Liver (tissue), 9 donors: ENCODE measurements around the gene NDUFAF5. TPM values are rescaled to one million over a fixed set of nuclear protein-coding genes. Genes with fewer than 3 reads are reported as not detected.

Experiments used
- DNase-seq: peaks from one replicate; pipeline ENCODE4 v3.0.0-alpha.2; 2017; ENCODE audit warnings: low spot score
- H3K27ac ChIP-seq, 2 donors: one replicate each; pipeline ENCODE4 v1.7.0; 2013; ENCODE audit warnings: inconsistent platforms in 2 of 2, low read length in 2 of 2, control low read depth in 1 of 2, low read depth in 1 of 2, mild to moderate bottlenecking in 1 of 2
- H3K27me3 ChIP-seq, 4 donors: one replicate each; pipeline versions ENCODE4 v1.6.1 to v1.7.0; 2013; ENCODE audit warnings: low read length in 3 of 4, inconsistent platforms in 1 of 4, mild to moderate bottlenecking in 1 of 4, moderate library complexity in 1 of 4; ENCODE audit not compliant: control insufficient read depth in 4 of 4, insufficient read depth in 4 of 4
- H3K36me3 ChIP-seq, 4 donors: one replicate each; pipeline versions ENCODE4 v1.6.1 to v1.7.0; 2013; ENCODE audit warnings: low read length in 3 of 4, mild to moderate bottlenecking in 3 of 4, low read depth in 1 of 4, moderate library complexity in 1 of 4; ENCODE audit not compliant: control insufficient read depth in 4 of 4, insufficient read depth in 3 of 4
- H3K4me1 ChIP-seq, 4 donors: one replicate each; pipeline versions ENCODE4 v1.6.1 to v1.7.0; 2013; ENCODE audit warnings: low read length in 3 of 4, mild to moderate bottlenecking in 3 of 4, moderate library complexity in 1 of 4; ENCODE audit not compliant: control insufficient read depth in 4 of 4, insufficient read depth in 4 of 4
- H3K4me3 ChIP-seq, 3 donors: one replicate each; pipeline versions ENCODE4 v1.6.1 to v1.7.0; 2013; ENCODE audit warnings: low read length in 3 of 3, control low read depth in 1 of 3, low read depth in 1 of 3, mild to moderate bottlenecking in 1 of 3
- H3K9ac ChIP-seq, 2 donors: one replicate each; pipeline ENCODE4 v1.7.0; 2013; ENCODE audit warnings: low read length in 2 of 2, mild to moderate bottlenecking in 2 of 2, moderate library complexity in 2 of 2, control low read depth in 1 of 2, low read depth in 1 of 2
- H3K9me3 ChIP-seq, 4 donors: one replicate each; pipeline versions ENCODE4 v1.6.1 to v1.7.0; 2013; ENCODE audit warnings: low read length in 3 of 4; ENCODE audit not compliant: control insufficient read depth in 4 of 4
- EGR1 ChIP-seq, 2 donors: IDR thresholded peaks; 2 replicates each; pipeline ENCODE4 v1.6.1; 2016 to 2018; ENCODE audit warnings: antibody characterized with exemption in 2 of 2, low read depth in 2 of 2
- FOXA1 ChIP-seq: IDR thresholded peaks from 2 replicates; pipeline ENCODE4 v1.6.1; 2016; ENCODE audit warnings: antibody characterized with exemption
- FOXA2 ChIP-seq: IDR thresholded peaks from 2 replicates; pipeline ENCODE4 v1.6.1; 2016; ENCODE audit warnings: antibody characterized with exemption
- GABPA ChIP-seq, 2 donors: IDR thresholded peaks in 1 of 2; conservative IDR thresholded peaks in 1 of 2; 2 replicates each; pipeline ENCODE4 v1.6.1; 2016; ENCODE audit warnings: antibody characterized with exemption in 2 of 2, mild to moderate bottlenecking in 1 of 2, moderate library complexity in 1 of 2
- HNF4A ChIP-seq, 2 donors: conservative IDR thresholded peaks; 2 replicates each; pipeline ENCODE4 v1.6.1; 2016; ENCODE audit warnings: antibody characterized with exemption in 2 of 2, mild to moderate bottlenecking in 2 of 2
- HNF4G ChIP-seq: IDR thresholded peaks from 2 replicates; pipeline ENCODE4 v1.6.1; 2016; ENCODE audit warnings: antibody characterized with exemption
- JUND ChIP-seq, 2 donors: IDR thresholded peaks; 2 replicates each; pipeline ENCODE4 v1.6.1; 2016; ENCODE audit warnings: antibody characterized with exemption in 2 of 2
- NR2F2 ChIP-seq: IDR thresholded peaks from 2 replicates; pipeline ENCODE4 v1.6.1; 2016; ENCODE audit warnings: antibody characterized with exemption
- RAD21 ChIP-seq, 2 donors: IDR thresholded peaks; 2 replicates each; pipeline ENCODE4 v1.6.1; 2016; ENCODE audit warnings: antibody characterized with exemption in 2 of 2, mild to moderate bottlenecking in 2 of 2
- RXRA ChIP-seq, 2 donors: IDR thresholded peaks; 2 replicates each; pipeline ENCODE4 v1.6.1; 2017 to 2018; ENCODE audit warnings: antibody characterized with exemption in 2 of 2, mild to moderate bottlenecking in 1 of 2
- SP1 ChIP-seq: IDR thresholded peaks from 2 replicates; pipeline ENCODE4 v1.6.1; 2018; ENCODE audit warnings: antibody characterized with exemption, mild to moderate bottlenecking
- TAF1 ChIP-seq: conservative IDR thresholded peaks from 2 replicates; pipeline ENCODE4 v1.6.1; 2016; ENCODE audit warnings: antibody characterized with exemption, mild to moderate bottlenecking
- WGBS: extraction: QIAGEN DNeasy Blood & Tissue Kit; methylation state at CpG from one replicate; pipeline ENCODE4 v1.1.7; 2013; 5-methylcytosine and 5-hydroxymethylcytosine counted together
- polyA plus RNA-seq, 2 donors: library from polyadenylated mRNA; stranded (reverse) in 1 of 2; unstranded in 1 of 2; fragments of 200-250 nt in 1 of 2; fragments of >200 nt in 1 of 2; fragmentation: Nextera tagmentation in 1 of 2; extraction: Ambion mirVana in 1 of 2; gene quantifications; one replicate each; pipeline versions ENCODE4 v1.2.1 to v1.2.3, GENCODE V29; 2013 to 2015
- total RNA-seq, 2 donors: library from RNA; depleted of rRNA; stranded (reverse); fragments of >200 nt; gene quantifications; one replicate each; pipeline ENCODE4 v1.2.3, GENCODE V29; 2014
- TF ChIP-seq, protein P1 (sequence below): IDR thresholded peaks from 2 replicates; pipeline ENCODE4 v1.6.1; 2016; ENCODE audit warnings: antibody characterized with exemption, mild to moderate bottlenecking
- TF ChIP-seq, protein P2 (sequence below): IDR thresholded peaks from 2 replicates; pipeline ENCODE4 v1.6.1; 2016; ENCODE audit warnings: antibody characterized with exemption
- TF ChIP-seq, protein P3 (sequence below): IDR thresholded peaks from 2 replicates; pipeline ENCODE4 v1.6.1; 2016; ENCODE audit warnings: antibody characterized with exemption
- TF ChIP-seq, protein P4 (sequence below): fragments of 150-350 bp; IDR thresholded peaks from 2 replicates; pipeline ENCODE4 v1.5.1; 2017; ENCODE audit warnings: improper control_type of control experiment, low read depth, low read length; ENCODE audit not compliant: missing input control
- TF ChIP-seq, protein P5 (sequence below): IDR thresholded peaks from 2 replicates; pipeline ENCODE4 v1.6.1; 2016; ENCODE audit warnings: antibody characterized with exemption
- donor health status: healthy.
- donor health status: healthy.
- donor health status: healthy.
- donor health status: healthy.
- donor health status: healthy.

Gene NDUFAF5
- total and polyA plus RNA-seq, 4 donors = 6.6 to 15.9 (median 12.3) TPM

DNA sequence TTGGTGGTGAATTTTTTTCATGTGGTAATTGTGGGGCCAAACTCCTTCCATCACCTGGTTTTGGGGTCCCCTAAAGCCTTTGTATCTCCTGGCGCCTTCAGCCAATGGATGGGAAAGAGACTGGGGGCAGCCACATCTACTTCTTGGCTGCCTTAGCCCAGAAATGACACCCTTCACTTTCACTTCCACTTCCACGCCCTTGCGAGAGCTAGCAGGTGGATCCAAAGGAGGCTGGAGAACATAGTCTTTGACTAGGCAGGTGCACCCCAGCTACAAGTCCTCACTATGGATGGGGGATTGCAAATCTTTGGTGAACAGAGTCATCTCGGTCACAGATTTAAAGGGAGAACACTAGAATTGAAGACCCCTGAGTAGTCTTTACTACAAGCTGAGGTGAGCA, 70.8 kb downstream of the NDUFAF5 start:
- H3K9ac ChIP-seq = no peak overlapping the region
- 90% methylated on average over 4 of the region's 4 CpGs for WGBS

DNA sequence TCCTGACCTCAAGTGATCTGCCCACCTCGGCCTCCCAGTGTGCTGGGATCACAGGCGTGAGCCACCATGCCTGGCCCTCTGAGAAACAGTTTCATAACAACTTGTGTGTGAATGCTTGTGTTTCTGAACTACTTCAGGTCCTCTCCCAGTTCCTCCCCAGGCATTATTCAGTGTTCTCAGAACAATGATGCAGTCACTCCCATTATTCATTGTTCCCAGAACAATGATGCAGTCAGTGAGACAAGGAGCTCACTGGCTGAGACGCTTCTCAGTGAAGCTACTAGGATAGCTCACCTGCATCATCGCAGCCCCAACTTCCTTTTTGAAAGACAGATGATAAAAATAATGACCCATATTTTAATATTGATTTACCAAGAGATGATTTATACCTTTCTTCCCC, 71.5 kb downstream of the NDUFAF5 start:
- no peaks in the 10 kb centered on the region for H3K9me3 ChIP-seq
- DNase-seq = no peak
- H3K9ac ChIP-seq = no peak overlapping the region
- no peak overlapping the region for H3K4me3 ChIP-seq
- no peaks in the 10 kb centered on the region for H3K27me3 ChIP-seq
- 80% methylated on average over 4 of the region's 4 CpGs for WGBS
- H3K4me1 ChIP-seq = peaks cover 0 to 5% (median 0%) of the 10 kb centered on the region in 4 donors
- no peak overlapping the region for H3K27ac ChIP-seq
- no peaks in the 10 kb centered on the region for H3K36me3 ChIP-seq
- TF ChIP-seq JUND (IDR thresholded peaks at IDR 0.05) (no peak), SP1 (no peak), EGR1 (IDR thresholded peaks at IDR 0.05; ENCODE audit: low read depth in 2 of 2) (no peak), RXRA (IDR thresholded peaks at IDR 0.05) (no peak), NR2F2 (no peak), FOXA2 (no peak), RAD21 (IDR thresholded peaks at IDR 0.05) (no peak), FOXA1 (no peak), GABPA (IDR thresholded peaks at IDR 0.05 in 1 of 2, conservative IDR thresholded peaks at IDR 0.05 in 1 of 2) (no peak), HNF4A (conservative IDR thresholded peaks at IDR 0.05) (no peak)
- TF ChIP-seq, protein P1, sequence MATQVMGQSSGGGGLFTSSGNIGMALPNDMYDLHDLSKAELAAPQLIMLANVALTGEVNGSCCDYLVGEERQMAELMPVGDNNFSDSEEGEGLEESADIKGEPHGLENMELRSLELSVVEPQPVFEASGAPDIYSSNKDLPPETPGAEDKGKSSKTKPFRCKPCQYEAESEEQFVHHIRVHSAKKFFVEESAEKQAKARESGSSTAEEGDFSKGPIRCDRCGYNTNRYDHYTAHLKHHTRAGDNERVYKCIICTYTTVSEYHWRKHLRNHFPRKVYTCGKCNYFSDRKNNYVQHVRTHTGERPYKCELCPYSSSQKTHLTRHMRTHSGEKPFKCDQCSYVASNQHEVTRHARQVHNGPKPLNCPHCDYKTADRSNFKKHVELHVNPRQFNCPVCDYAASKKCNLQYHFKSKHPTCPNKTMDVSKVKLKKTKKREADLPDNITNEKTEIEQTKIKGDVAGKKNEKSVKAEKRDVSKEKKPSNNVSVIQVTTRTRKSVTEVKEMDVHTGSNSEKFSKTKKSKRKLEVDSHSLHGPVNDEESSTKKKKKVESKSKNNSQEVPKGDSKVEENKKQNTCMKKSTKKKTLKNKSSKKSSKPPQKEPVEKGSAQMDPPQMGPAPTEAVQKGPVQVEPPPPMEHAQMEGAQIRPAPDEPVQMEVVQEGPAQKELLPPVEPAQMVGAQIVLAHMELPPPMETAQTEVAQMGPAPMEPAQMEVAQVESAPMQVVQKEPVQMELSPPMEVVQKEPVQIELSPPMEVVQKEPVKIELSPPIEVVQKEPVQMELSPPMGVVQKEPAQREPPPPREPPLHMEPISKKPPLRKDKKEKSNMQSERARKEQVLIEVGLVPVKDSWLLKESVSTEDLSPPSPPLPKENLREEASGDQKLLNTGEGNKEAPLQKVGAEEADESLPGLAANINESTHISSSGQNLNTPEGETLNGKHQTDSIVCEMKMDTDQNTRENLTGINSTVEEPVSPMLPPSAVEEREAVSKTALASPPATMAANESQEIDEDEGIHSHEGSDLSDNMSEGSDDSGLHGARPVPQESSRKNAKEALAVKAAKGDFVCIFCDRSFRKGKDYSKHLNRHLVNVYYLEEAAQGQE = no peak
- TF ChIP-seq, protein P2, sequence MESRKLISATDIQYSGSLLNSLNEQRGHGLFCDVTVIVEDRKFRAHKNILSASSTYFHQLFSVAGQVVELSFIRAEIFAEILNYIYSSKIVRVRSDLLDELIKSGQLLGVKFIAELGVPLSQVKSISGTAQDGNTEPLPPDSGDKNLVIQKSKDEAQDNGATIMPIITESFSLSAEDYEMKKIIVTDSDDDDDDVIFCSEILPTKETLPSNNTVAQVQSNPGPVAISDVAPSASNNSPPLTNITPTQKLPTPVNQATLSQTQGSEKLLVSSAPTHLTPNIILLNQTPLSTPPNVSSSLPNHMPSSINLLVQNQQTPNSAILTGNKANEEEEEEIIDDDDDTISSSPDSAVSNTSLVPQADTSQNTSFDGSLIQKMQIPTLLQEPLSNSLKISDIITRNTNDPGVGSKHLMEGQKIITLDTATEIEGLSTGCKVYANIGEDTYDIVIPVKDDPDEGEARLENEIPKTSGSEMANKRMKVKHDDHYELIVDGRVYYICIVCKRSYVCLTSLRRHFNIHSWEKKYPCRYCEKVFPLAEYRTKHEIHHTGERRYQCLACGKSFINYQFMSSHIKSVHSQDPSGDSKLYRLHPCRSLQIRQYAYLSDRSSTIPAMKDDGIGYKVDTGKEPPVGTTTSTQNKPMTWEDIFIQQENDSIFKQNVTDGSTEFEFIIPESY = no peak
- TF ChIP-seq, protein P3, sequence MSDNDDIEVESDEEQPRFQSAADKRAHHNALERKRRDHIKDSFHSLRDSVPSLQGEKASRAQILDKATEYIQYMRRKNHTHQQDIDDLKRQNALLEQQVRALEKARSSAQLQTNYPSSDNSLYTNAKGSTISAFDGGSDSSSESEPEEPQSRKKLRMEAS = no peak
- TF ChIP-seq, protein P4, sequence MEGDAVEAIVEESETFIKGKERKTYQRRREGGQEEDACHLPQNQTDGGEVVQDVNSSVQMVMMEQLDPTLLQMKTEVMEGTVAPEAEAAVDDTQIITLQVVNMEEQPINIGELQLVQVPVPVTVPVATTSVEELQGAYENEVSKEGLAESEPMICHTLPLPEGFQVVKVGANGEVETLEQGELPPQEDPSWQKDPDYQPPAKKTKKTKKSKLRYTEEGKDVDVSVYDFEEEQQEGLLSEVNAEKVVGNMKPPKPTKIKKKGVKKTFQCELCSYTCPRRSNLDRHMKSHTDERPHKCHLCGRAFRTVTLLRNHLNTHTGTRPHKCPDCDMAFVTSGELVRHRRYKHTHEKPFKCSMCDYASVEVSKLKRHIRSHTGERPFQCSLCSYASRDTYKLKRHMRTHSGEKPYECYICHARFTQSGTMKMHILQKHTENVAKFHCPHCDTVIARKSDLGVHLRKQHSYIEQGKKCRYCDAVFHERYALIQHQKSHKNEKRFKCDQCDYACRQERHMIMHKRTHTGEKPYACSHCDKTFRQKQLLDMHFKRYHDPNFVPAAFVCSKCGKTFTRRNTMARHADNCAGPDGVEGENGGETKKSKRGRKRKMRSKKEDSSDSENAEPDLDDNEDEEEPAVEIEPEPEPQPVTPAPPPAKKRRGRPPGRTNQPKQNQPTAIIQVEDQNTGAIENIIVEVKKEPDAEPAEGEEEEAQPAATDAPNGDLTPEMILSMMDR = no peak
- TF ChIP-seq, protein P5, sequence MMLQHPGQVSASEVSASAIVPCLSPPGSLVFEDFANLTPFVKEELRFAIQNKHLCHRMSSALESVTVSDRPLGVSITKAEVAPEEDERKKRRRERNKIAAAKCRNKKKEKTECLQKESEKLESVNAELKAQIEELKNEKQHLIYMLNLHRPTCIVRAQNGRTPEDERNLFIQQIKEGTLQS = no peak

More for the DNA sequence above, 70.8 kb downstream of the NDUFAF5 start:
- Histone ChIP-seq H3K27ac (no peak overlapping the region), H3K4me1 (peaks cover 0 to 5% (median 0%) of the 10 kb centered on the region in 4 donors), H3K4me3 (no peak overlapping the region), H3K36me3 (no peaks in the 10 kb centered on the region), H3K27me3 (no peaks in the 10 kb centered on the region), H3K9me3 (no peaks in the 10 kb centered on the region)
- DNase-seq = no peak
- TF ChIP-seq SP1 = no peak
- TF ChIP-seq, protein P4 = no peak
- no peak for TF ChIP-seq GABPA (IDR thresholded peaks at IDR 0.05 in 1 of 2, conservative IDR thresholded peaks at IDR 0.05 in 1 of 2)
- TF ChIP-seq, protein P2 = no peak
- no peak for TF ChIP-seq RXRA (IDR thresholded peaks at IDR 0.05)
- TF ChIP-seq HNF4G = no peak
- no peak for TF ChIP-seq FOXA1
- no peak for TF ChIP-seq NR2F2
- TF ChIP-seq JUND (IDR thresholded peaks at IDR 0.05) = no peak
- no peak for TF ChIP-seq TAF1
- TF ChIP-seq EGR1 (IDR thresholded peaks at IDR 0.05; ENCODE audit: low read depth in 2 of 2) = no peak
- TF ChIP-seq RAD21 (IDR thresholded peaks at IDR 0.05) = no peak
